GM21423 (cell line): Measurements from ENCODE around the gene CARMIL3.
"Not testable (repeated sequence)": the region's sequence is repeated elsewhere in the genome, so short reads cannot be mapped to it uniquely, and the experiment has no call there.

Experiments
- ATAC-seq: cut with Tn5 transposase; IDR thresholded peaks from one replicate; pipeline ENCODE4 v1.9.1; 2021; ENCODE audit warnings: mild to moderate bottlenecking, moderate library complexity; ENCODE audit not compliant: unreplicated experiment

The CARMIL3 gene

GRCh38 chr14:24038686-24039085 is 13.1 kb upstream of the CARMIL3 start:
- ATAC-seq: no peak

- no peak for ATAC-seq
These were observed 11.1 kb upstream of the CARMIL3 start for GRCh38 chr14:24040692-24041091.

GRCh38 chr14:24042746-24043145 is 9.1 kb upstream of the CARMIL3 start:
- no peak for ATAC-seq

- ATAC-seq: not testable (repeated sequence)
These were observed 2.8 kb upstream of the CARMIL3 start for GRCh38 chr14:24049002-24049401.

GRCh38 chr14:24050753-24051152 is 1.1 kb upstream of the CARMIL3 start:
- ATAC-seq: not testable (repeated sequence)

GRCh38 chr14:24051176-24051788 is 527 bp upstream of the CARMIL3 start:
- ATAC-seq: no peak

GRCh38 chr14:24052656-24053547 is 1.1 kb downstream of the CARMIL3 start:
- ATAC-seq: no peak

GRCh38 chr14:24053548-24054323 is 1.9 kb downstream of the CARMIL3 start:
- no peak for ATAC-seq

GRCh38 chr14:24054324-24054641 is 2.5 kb downstream of the CARMIL3 start:
- no peak for ATAC-seq

GRCh38 chr14:24054646-24055045 is 2.8 kb downstream of the CARMIL3 start:
- no peak for ATAC-seq

- no peak for ATAC-seq
These were observed 4.4 kb downstream of the CARMIL3 start for GRCh38 chr14:24055971-24056799.

- no peak for ATAC-seq
These were observed 5.0 kb downstream of the CARMIL3 start for GRCh38 chr14:24056800-24057184.

GRCh38 chr14:24057271-24057670 is 5.5 kb downstream of the CARMIL3 start:
- ATAC-seq: no peak

- ATAC-seq: no peak
These were observed 6.1 kb downstream of the CARMIL3 start for GRCh38 chr14:24057867-24058259.

GRCh38 chr14:24058260-24058950 is 6.6 kb downstream of the CARMIL3 start:
- ATAC-seq: no peak

GRCh38 chr14:24058951-24059475 is 7.2 kb downstream of the CARMIL3 start:
- no peak for ATAC-seq

- no peak for ATAC-seq
These were observed 8.1 kb downstream of the CARMIL3 start for GRCh38 chr14:24059841-24060388.

- no peak for ATAC-seq
These were observed 8.6 kb downstream of the CARMIL3 start for GRCh38 chr14:24060443-24060842.

- ATAC-seq: no peak
These were observed 9.4 kb downstream of the CARMIL3 start for GRCh38 chr14:24060984-24061913.
